Type B pancreatic cell (in vitro differentiated cells): ENCODE data around the gene CHD2. TPM values are rescaled to one million over a fixed set of nuclear protein-coding genes. Genes with fewer than 3 reads are reported as not detected.
A peak's percentile ranks its signal among the peaks of the same experiment; 100 is the strongest.
"Not testable (repeated sequence)": the region's sequence is repeated elsewhere in the genome, so short reads cannot be mapped to it uniquely, and the experiment has no call there.

ENCODE experiments used
- DNase-seq: peaks from one replicate; pipeline ENCODE4 v3.0.0; 2021; ENCODE audit warnings: mixed read lengths; ENCODE audit not compliant: unreplicated experiment; ENCODE audit errors: extremely low spot score
- H3K27ac Mint-ChIP-seq: 2 replicates; pipeline ENCODE4 v1.8.0; 2021; ENCODE audit warnings: mild to moderate bottlenecking, mixed read lengths
- H3K27me3 Mint-ChIP-seq: 2 replicates; pipeline ENCODE4 v1.8.0; 2021; ENCODE audit warnings: mixed read lengths
- H3K36me3 Mint-ChIP-seq: 2 replicates; pipeline ENCODE4 v1.8.0; 2021; ENCODE audit warnings: mixed read lengths
- H3K4me1 Mint-ChIP-seq: one replicate; pipeline ENCODE4 v1.8.0; 2021; ENCODE audit warnings: mixed read lengths; ENCODE audit not compliant: unreplicated experiment
- H3K4me3 Mint-ChIP-seq: 2 replicates; pipeline ENCODE4 v1.8.0; 2021; ENCODE audit warnings: mild to moderate bottlenecking, mixed read lengths
- H3K9me3 Mint-ChIP-seq: 2 replicates; pipeline ENCODE4 v1.8.0; 2021; ENCODE audit warnings: mixed read lengths
- CTCF ChIP-seq: fragments of 200-600 bp; sonication (generic); conservative IDR thresholded peaks from 2 replicates; pipeline ENCODE4 v1.5.0; 2021; ENCODE audit warnings: antibody characterized with exemption, mild to moderate bottlenecking
- total RNA-seq: library from RNA; stranded (reverse); gene quantifications from 2 replicates; pipeline ENCODE4 v1.2.1, GENCODE V29; 2021; ENCODE audit warnings: low replicate concordance

Gene CHD2
- total RNA-seq, 1 donor from 2014 or later, result 135 TPM

- DNase-seq, result peak; percentile 66
- Mint-ChIP-seq H3K9me3 (no peaks in the 10 kb centered on the region), H3K4me1 (peaks cover 25% of the 10 kb centered on the region), H3K36me3 (peaks cover 13% of the 10 kb centered on the region), H3K4me3 (no peak overlapping the region), H3K27ac (no peak overlapping the region), H3K27me3 (no peaks in the 10 kb centered on the region)
- TF ChIP-seq CTCF, result no peak
These were observed 128.6 kb downstream of the CHD2 start for GRCh38 chr15:93028632-93029213.

- H3K4me3 Mint-ChIP-seq, result no peak overlapping the region
- no peaks in the 10 kb centered on the region for H3K27me3 Mint-ChIP-seq
- H3K9me3 Mint-ChIP-seq, result no peaks in the 10 kb centered on the region
- H3K27ac Mint-ChIP-seq, result peak overlapping the region; percentile 71
- H3K36me3 Mint-ChIP-seq, result peaks cover 8% of the 10 kb centered on the region
- peaks cover 25% of the 10 kb centered on the region for H3K4me1 Mint-ChIP-seq
- DNase-seq, result peak; percentile 61
- no peak for TF ChIP-seq CTCF
These were observed 129.2 kb downstream of the CHD2 start for GRCh38 chr15:93029214-93029835.

- peaks cover 22% of the 10 kb centered on the region for H3K4me1 Mint-ChIP-seq
- H3K4me3 Mint-ChIP-seq, result no peak overlapping the region
- peak; percentile 56 for DNase-seq
- no peaks in the 10 kb centered on the region for H3K27me3 Mint-ChIP-seq
- TF ChIP-seq CTCF, result no peak
- peaks cover 2% of the 10 kb centered on the region for H3K36me3 Mint-ChIP-seq
- H3K9me3 Mint-ChIP-seq, result no peaks in the 10 kb centered on the region
- peak overlapping the region; percentile 73 for H3K27ac Mint-ChIP-seq
These were observed 129.8 kb downstream of the CHD2 start for GRCh38 chr15:93029836-93030429.

GRCh38 chr15:93030430-93031102 lies 130.4 kb downstream of the CHD2 start:
- Mint-ChIP-seq H3K4me3 (no peak overlapping the region), H3K27me3 (no peaks in the 10 kb centered on the region), H3K9me3 (no peaks in the 10 kb centered on the region), H3K27ac (peak overlapping the region; percentile 73), H3K4me1 (peaks cover 21% of the 10 kb centered on the region), H3K36me3 (no peaks in the 10 kb centered on the region)
- peak; percentile 74 for DNase-seq
- peak; percentile 95 for TF ChIP-seq CTCF

GRCh38 chr15:93031103-93031464 lies 131.0 kb downstream of the CHD2 start:
- Mint-ChIP-seq H3K27ac (no peak overlapping the region), H3K36me3 (no peaks in the 10 kb centered on the region), H3K4me1 (peaks cover 24% of the 10 kb centered on the region), H3K9me3 (no peaks in the 10 kb centered on the region), H3K27me3 (peaks cover 2% of the 10 kb centered on the region), H3K4me3 (no peak overlapping the region)
- TF ChIP-seq CTCF, result no peak
- DNase-seq, result peak; percentile 69

- H3K27ac Mint-ChIP-seq, H3K36me3 Mint-ChIP-seq, H3K4me3 Mint-ChIP-seq, H3K9me3 Mint-ChIP-seq, H3K27me3 Mint-ChIP-seq: not testable (repeated sequence)
- DNase-seq, result peak; percentile 65
- H3K4me1 Mint-ChIP-seq, result peaks cover 23% of the 10 kb centered on the region
These were observed 131.6 kb downstream of the CHD2 start for GRCh38 chr15:93031557-93032384.

- DNase-seq, result peak; percentile 59
- H3K27ac Mint-ChIP-seq, H3K36me3 Mint-ChIP-seq, H3K27me3 Mint-ChIP-seq, H3K9me3 Mint-ChIP-seq, H3K4me3 Mint-ChIP-seq: not testable (repeated sequence)
- peaks cover 26% of the 10 kb centered on the region for H3K4me1 Mint-ChIP-seq
These were observed 132.5 kb downstream of the CHD2 start for GRCh38 chr15:93032515-93033206.
